Omental fat pad (tissue), 4 donors: Measurements from ENCODE around the gene SOBP. TPM values are rescaled to one million over a fixed set of nuclear protein-coding genes. Genes with fewer than 3 reads are reported as not detected.

Experiments
- ATAC-seq: fragments of 150-250 bp; one replicate; pipeline ENCODE4 v1.9.1; 2016; ENCODE audit warnings: mild to moderate bottlenecking, moderate library complexity; ENCODE audit not compliant: low FRiP score
- DNase-seq: peaks from one replicate; pipeline ENCODE4 v3.0.0-alpha.2; 2019; ENCODE audit warnings: low spot score
- total RNA-seq, 4 donors: library from RNA; depleted of rRNA; stranded (reverse); fragments of >200 nt; gene quantifications; one replicate each; pipeline ENCODE4 v1.1.0, GENCODE V29; 2016
- TF ChIP-seq, protein P1 (sequence below), 3 donors: fragments of 450-650 bp; IDR thresholded peaks; one replicate each; pipeline ENCODE4 v1.5.1; 2016 to 2017; ENCODE audit warnings: antibody characterized with exemption in 3 of 3, mild to moderate bottlenecking in 3 of 3, moderate library complexity in 2 of 3

SOBP gene
- total RNA-seq, 4 donors from 2014 or later: 1.9 to 9.6 (median 4.0) TPM

DNA sequence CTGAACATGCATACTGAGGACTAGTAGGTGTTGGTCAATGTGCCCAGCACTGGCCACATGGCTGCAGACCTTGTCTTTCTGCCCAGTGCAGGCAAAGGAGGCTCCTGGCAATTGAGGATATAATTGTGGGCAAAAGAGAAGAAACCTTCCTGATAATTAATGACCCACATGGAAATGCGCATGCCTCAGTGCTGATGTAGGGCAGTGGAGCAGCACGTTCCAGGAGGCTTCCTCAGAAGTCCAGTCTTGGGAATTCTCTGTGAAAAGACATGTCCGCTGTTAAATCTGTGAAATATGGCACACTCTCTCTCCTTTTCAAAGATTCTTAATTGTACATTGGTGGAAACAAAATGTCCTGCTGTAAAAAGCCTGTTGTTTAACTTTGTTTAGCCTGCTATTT, 34.7 kb downstream of the SOBP start:
- DNase-seq (no peak), ATAC-seq (no peak)
- TF ChIP-seq, protein P1, sequence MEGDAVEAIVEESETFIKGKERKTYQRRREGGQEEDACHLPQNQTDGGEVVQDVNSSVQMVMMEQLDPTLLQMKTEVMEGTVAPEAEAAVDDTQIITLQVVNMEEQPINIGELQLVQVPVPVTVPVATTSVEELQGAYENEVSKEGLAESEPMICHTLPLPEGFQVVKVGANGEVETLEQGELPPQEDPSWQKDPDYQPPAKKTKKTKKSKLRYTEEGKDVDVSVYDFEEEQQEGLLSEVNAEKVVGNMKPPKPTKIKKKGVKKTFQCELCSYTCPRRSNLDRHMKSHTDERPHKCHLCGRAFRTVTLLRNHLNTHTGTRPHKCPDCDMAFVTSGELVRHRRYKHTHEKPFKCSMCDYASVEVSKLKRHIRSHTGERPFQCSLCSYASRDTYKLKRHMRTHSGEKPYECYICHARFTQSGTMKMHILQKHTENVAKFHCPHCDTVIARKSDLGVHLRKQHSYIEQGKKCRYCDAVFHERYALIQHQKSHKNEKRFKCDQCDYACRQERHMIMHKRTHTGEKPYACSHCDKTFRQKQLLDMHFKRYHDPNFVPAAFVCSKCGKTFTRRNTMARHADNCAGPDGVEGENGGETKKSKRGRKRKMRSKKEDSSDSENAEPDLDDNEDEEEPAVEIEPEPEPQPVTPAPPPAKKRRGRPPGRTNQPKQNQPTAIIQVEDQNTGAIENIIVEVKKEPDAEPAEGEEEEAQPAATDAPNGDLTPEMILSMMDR (IDR thresholded peaks at IDR 0.05): no peak

DNA sequence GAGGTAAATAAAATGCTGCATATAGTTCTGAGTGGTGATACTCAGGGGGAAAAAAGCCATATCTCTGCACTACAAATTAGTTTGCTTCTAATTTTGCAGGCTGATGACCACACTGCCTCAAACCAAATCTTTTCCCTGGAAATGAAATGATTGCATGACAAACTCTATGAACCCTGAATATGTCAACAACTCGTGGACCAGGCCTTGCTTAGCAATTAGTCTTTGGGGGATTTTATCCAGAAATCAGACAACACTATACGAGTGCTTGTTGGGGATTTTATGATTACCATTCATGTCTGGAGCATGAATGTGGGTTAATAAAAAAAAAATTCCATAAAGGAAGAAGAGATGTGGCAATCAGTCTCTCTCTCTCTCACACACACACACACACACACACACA, 42.0 kb downstream of the SOBP start:
- ATAC-seq (no peak), DNase-seq (no peak)

DNA sequence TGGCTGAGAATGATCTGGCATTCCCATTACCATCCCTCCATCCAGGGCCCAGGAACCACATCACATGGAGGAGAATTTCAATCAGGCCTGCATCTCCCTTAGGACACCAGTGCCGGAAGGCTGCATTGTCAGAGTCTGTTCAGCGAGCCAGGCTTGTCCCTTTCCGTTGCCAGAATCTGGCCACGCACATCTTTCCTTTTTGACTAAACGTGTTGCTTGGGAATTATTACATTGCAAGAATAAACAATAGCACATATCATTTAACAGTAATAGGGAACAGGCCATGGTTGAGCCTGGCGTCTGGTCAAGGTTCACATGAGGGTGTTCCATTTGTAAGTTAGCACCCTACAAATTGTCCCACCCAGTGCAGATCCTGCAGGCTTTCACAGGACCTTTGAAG, 42.8 kb downstream of the SOBP start:
- ATAC-seq: no peak
- TF ChIP-seq, protein P1 (IDR thresholded peaks at IDR 0.05): no peak
- no peak for DNase-seq

More for the DNA sequence above, 42.0 kb downstream of the SOBP start:
- TF ChIP-seq, protein P1 (IDR thresholded peaks at IDR 0.05): no peak

DNA sequence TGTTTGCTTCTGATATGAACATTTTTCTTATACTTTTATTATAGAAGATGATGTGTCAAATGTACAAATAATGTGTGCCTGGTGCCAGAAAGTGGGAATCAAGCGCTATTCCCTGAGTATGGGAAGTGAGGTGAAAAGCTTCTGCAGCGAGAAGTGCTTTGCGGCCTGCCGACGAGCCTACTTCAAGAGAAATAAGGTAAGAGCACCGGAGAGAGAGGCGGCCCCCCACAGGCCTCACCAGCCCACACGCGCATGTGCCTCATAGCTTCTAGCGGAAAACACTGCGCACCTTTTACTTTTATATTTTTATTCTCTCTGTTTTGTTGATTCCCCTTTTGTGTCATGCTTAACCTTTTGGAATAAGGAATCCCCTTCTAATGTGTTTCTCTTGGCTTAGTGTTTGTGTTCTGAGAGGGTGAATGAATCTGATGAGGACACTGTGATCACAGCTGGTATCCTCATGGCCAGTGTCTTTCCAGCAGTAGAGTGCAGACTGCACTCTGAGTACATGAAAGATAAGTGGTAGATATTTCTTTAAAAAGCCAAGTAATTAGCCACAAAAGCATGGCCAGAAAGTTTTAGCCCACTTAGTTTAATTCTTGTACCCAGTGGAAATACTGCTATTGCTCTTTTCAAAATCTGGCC, 43.6 kb downstream of the SOBP start:
- no peak for DNase-seq
- no peak for ATAC-seq
- TF ChIP-seq, protein P1 (IDR thresholded peaks at IDR 0.05): no peak

DNA sequence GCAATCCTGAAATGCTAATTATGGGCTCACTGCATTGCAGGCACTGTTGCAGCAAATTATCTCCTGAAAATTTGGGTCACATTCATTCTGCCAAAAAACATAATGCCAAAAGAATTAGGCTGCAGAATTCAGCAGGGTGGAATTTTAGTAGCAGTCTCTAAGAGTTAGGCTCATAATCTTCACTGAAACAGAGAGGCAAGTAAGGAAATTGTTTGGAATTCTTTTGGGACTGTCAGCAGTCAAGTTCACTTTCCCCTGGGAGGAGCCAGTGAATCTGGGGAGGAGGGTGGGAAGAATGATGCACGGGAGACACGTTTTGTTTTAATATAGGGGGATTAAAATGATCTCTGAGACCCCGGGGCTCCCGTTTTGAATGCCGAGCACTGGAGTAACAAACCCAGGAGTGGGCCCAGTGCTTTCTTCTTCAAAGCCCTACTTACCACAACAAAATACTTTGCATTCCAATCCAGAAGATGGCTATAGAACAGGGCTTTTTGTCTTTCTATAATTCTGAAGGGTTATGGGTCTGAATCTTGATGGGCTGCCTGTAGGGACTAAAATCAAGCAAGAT, 44.7 kb downstream of the SOBP start:
- TF ChIP-seq, protein P1 (IDR thresholded peaks at IDR 0.05): no peak
- no peak for DNase-seq
- no peak for ATAC-seq

DNA sequence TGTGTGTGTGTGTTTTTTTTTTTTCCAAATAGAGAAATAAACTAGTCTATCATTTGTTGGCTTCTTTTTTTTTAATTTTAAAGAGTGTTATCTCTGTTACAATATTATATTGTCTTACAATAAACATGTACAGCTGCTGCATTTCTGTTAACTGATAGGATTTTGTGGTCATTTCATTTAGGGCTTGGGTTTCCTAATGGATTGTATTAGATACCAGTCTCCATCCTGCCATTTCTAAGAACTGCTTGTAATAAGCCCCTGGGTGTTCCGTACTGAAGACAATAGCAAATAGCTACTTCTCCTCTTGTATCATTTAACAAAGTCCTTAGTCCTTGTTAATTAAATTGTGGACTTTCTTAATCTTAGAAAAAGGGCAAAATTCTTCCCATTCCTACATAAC, 45.7 kb downstream of the SOBP start:
- TF ChIP-seq, protein P1 (IDR thresholded peaks at IDR 0.05): no peak
- no peak for DNase-seq
- ATAC-seq: no peak
